OCI-LY1 (cell line): Measurements from ENCODE around the gene IQGAP2.

ENCODE experiments used
- H2AFZ ChIP-seq: fragments of 200-600 bp; sonication (generic), shearing (Covaris generic); 2 replicates; pipeline ENCODE4 v1.6.0; 2014; ENCODE audit warnings: antibody characterized with exemption, mild to moderate bottlenecking, low read length
- H3F3A ChIP-seq: fragments of 200-600 bp; sonication (generic), shearing (Covaris generic); 2 replicates; pipeline ENCODE4 v1.6.0; 2014; ENCODE audit warnings: mild to moderate bottlenecking, antibody characterized with exemption, low read length, moderate library complexity; ENCODE audit not compliant: insufficient read depth
- H3K27ac ChIP-seq: fragments of 200-600 bp; sonication (generic); 2 replicates; pipeline ENCODE4 v1.5.1; 2014; ENCODE audit warnings: low read length, mixed run types, mild to moderate bottlenecking, low read depth; ENCODE audit not compliant: poor library complexity, severe bottlenecking
- H3K27me3 ChIP-seq: fragments of 200-600 bp; sonication (generic); 2 replicates; pipeline ENCODE4 v1.6.0; 2014; ENCODE audit warnings: antibody characterized with exemption, mild to moderate bottlenecking, low read length, moderate library complexity; ENCODE audit not compliant: insufficient read depth
- H3K36me3 ChIP-seq: fragments of 200-600 bp; sonication (generic); 2 replicates; pipeline ENCODE4 v1.6.1; 2014; ENCODE audit warnings: mild to moderate bottlenecking, antibody characterized with exemption, low read length, moderate library complexity, mixed read lengths; ENCODE audit not compliant: insufficient read depth
- H3K4me1 ChIP-seq: fragments of 200-600 bp; sonication (generic); 2 replicates; pipeline ENCODE4 v1.5.1; 2014; ENCODE audit warnings: mild to moderate bottlenecking, low read length, moderate library complexity; ENCODE audit not compliant: insufficient read depth, severe bottlenecking
- H3K4me2 ChIP-seq: fragments of 200-600 bp; sonication (generic), shearing (Covaris generic); 2 replicates; pipeline ENCODE4 v1.6.1; 2014; ENCODE audit warnings: low read length
- H3K4me3 ChIP-seq: fragments of 200-600 bp; sonication (generic); 2 replicates; pipeline ENCODE4 v1.5.1; 2014; ENCODE audit warnings: low read length, low read depth, mild to moderate bottlenecking, mixed read lengths; ENCODE audit not compliant: poor library complexity, severe bottlenecking
- H3K79me2 ChIP-seq: fragments of 200-600 bp; shearing (Covaris generic); 2 replicates; pipeline ENCODE4 v1.6.1; 2016; ENCODE audit warnings: mixed run types, low read length, mixed read lengths; ENCODE audit not compliant: insufficient read depth
- H3K9ac ChIP-seq: fragments of 200-600 bp; sonication (generic), shearing (Covaris generic); 2 replicates; pipeline ENCODE4 v1.6.1; 2014; ENCODE audit warnings: mild to moderate bottlenecking, low read length, mixed read lengths
- H3K9me2 ChIP-seq: fragments of 200-600 bp; sonication (generic), shearing (Covaris generic); 2 replicates; pipeline ENCODE4 v1.6.1; 2014; ENCODE audit warnings: low read depth, mild to moderate bottlenecking, low read length, mixed read lengths
- H3K9me3 ChIP-seq: fragments of 200-600 bp; shearing (Covaris generic); 2 replicates; pipeline ENCODE4 v1.6.1; 2014; ENCODE audit warnings: low read length, mixed read lengths
- H4K20me1 ChIP-seq: fragments of 200-600 bp; sonication (generic), shearing (Covaris generic); 2 replicates; pipeline ENCODE4 v1.6.0; 2016; ENCODE audit warnings: mild to moderate bottlenecking, low read length; ENCODE audit not compliant: insufficient read depth
- EZH2 ChIP-seq: fragments of 200-600 bp; sonication (generic), shearing (Covaris generic); IDR thresholded peaks from 2 replicates; pipeline ENCODE4 v1.8.0; 2017; ENCODE audit warnings: borderline replicate concordance, mixed run types, mild to moderate bottlenecking, antibody characterized with exemption, low read length, moderate library complexity, mixed read lengths
- TF ChIP-seq, protein P1 (sequence below): fragments of 200-600 bp; sonication (generic), shearing (Covaris generic); IDR thresholded peaks from 2 replicates; pipeline ENCODE4 v1.5.1; 2017; ENCODE audit warnings: mild to moderate bottlenecking, antibody characterized with exemption, low read length, moderate library complexity, mixed read lengths

The IQGAP2 gene

DNA sequence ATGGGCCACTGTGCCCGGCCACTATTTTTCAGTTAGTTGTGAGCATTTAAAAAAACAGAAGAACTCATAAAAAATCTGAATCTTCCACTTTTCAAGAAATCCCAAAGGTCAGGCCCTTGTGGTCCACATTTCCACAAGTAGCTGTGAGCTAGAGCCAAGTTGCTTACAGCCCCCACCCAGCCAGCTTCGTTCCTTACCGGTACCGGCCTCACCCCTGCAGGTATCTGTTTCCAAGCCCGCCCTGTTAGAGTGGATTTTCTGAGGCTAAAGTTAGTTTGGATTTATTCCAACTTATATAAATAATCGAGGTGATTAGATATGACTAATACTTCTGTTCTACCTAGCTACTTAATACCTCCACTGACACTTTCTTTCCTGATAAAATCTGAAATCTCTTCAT is 139.2 kb downstream of the IQGAP2 start:
- Histone ChIP-seq H3K79me2 (no peaks in the 10 kb centered on the region), H3K4me1 (peaks cover 4% of the 10 kb centered on the region), H4K20me1 (no peaks in the 10 kb centered on the region), H3K9me2 (no peaks in the 10 kb centered on the region), H2AFZ (no peak overlapping the region), H3K27me3 (no peaks in the 10 kb centered on the region), H3K36me3 (no peaks in the 10 kb centered on the region), H3K4me3 (no peak overlapping the region), H3F3A (no peaks in the 10 kb centered on the region), H3K9ac (no peak overlapping the region), H3K27ac (no peak overlapping the region), H3K4me2 (no peak overlapping the region), H3K9me3 (no peaks in the 10 kb centered on the region)
- TF ChIP-seq EZH2: no peak
- TF ChIP-seq, protein P1, sequence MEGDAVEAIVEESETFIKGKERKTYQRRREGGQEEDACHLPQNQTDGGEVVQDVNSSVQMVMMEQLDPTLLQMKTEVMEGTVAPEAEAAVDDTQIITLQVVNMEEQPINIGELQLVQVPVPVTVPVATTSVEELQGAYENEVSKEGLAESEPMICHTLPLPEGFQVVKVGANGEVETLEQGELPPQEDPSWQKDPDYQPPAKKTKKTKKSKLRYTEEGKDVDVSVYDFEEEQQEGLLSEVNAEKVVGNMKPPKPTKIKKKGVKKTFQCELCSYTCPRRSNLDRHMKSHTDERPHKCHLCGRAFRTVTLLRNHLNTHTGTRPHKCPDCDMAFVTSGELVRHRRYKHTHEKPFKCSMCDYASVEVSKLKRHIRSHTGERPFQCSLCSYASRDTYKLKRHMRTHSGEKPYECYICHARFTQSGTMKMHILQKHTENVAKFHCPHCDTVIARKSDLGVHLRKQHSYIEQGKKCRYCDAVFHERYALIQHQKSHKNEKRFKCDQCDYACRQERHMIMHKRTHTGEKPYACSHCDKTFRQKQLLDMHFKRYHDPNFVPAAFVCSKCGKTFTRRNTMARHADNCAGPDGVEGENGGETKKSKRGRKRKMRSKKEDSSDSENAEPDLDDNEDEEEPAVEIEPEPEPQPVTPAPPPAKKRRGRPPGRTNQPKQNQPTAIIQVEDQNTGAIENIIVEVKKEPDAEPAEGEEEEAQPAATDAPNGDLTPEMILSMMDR: no peak

DNA sequence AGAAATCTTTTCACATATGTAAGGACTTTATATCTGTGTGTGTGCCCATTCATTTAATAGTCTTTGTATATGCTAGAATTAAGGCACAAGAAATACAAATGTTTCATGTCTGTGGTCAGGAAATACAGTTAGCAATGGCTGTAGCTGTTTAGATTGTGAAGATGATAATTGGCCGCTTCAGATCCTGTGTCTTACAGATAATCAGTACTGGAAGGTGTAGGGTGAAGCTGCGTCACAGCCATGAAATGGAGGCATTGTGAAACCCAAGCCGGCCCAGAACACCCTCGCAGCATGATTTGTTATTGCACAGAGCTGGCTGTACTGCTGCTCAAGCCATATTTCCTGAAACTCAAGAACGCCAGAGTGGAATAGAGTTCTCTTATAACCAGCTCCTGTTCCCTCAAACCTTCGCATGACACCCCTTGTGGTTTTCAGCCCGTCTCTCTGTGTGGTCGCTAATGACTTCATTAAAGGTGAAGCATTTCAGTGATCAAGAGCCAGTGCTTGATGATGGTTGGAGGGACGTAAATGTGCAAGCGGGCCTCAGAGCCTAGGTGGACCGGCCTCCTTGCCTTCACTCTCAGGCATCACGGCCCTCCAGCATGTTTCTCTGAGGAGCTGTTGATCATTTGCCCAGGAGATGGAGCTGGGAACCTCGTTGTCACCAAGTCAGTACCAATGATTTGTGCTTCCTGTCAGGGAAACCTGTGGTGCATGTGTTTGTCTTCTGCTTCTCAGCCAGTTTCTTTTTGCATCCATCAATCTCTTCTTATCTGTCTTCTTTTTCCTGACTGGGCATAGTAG is 140.0 kb downstream of the IQGAP2 start:
- TF ChIP-seq, protein P1: no peak
- no peak for TF ChIP-seq EZH2

DNA sequence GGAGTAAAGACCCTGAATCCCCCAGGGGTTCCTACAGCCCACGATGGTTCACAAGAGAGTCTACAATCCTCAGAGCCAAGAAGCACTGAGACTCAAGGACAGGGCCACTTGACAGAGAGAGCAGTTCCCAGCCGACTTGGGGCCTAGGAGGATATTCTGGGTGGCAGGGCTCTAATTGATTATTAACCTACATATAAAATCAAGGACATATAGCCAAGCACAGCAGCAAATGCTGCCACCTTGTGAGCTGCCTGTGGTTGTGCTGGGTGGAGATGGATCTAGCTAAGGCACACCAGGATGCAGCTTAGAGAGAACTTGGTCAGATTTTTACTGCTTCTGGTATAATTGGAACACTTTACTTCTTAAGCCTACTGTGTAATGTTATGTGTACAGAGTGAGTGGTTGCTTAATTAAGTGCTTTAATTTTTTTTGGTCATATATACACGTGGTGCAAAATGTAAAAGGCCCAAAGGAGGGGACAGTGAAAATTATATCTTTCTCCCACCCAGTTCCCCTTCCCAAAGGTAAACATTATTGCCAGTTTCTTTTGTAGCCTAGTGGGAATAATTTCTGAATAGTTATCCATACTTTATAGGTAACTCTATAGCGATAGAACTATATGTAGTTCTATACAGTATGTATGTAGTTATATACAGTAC is 141.3 kb downstream of the IQGAP2 start:
- no peaks in the 10 kb centered on the region for H3K36me3 ChIP-seq
- H4K20me1 ChIP-seq: no peaks in the 10 kb centered on the region
- H3K9me2 ChIP-seq: no peaks in the 10 kb centered on the region
- no peaks in the 10 kb centered on the region for H3F3A ChIP-seq
- H3K4me3 ChIP-seq: no peak overlapping the region
- no peak overlapping the region for H3K4me2 ChIP-seq
- H3K27me3 ChIP-seq: no peaks in the 10 kb centered on the region
- no peak overlapping the region for H2AFZ ChIP-seq
- peaks cover 12% of the 10 kb centered on the region for H3K4me1 ChIP-seq
- H3K79me2 ChIP-seq: no peaks in the 10 kb centered on the region
- H3K27ac ChIP-seq: no peak overlapping the region
- TF ChIP-seq, protein P1: peak; percentile 60
- TF ChIP-seq EZH2: no peak
- H3K9ac ChIP-seq: no peak overlapping the region
- H3K9me3 ChIP-seq: no peaks in the 10 kb centered on the region

More for the DNA sequence above, 140.0 kb downstream of the IQGAP2 start:
- H3K9me3 ChIP-seq: no peaks in the 10 kb centered on the region
- no peaks in the 10 kb centered on the region for H3K27me3 ChIP-seq
- no peaks in the 10 kb centered on the region for H3F3A ChIP-seq
- H3K4me2 ChIP-seq: no peak overlapping the region
- H2AFZ ChIP-seq: no peak overlapping the region
- no peaks in the 10 kb centered on the region for H4K20me1 ChIP-seq
- no peak overlapping the region for H3K4me3 ChIP-seq
- no peak overlapping the region for H3K27ac ChIP-seq
- peaks cover 12% of the 10 kb centered on the region for H3K4me1 ChIP-seq
- H3K9me2 ChIP-seq: no peaks in the 10 kb centered on the region
- no peaks in the 10 kb centered on the region for H3K36me3 ChIP-seq
- H3K9ac ChIP-seq: no peak overlapping the region
- no peaks in the 10 kb centered on the region for H3K79me2 ChIP-seq
